ENCODE results near the gene MCM8. TPM values are rescaled to one million over a fixed set of nuclear protein-coding genes. Genes with fewer than 3 reads are reported as not detected.

Gene MCM8
- total RNA-seq, 1 donor from 2014 or later: 4.7 TPM

DNA sequence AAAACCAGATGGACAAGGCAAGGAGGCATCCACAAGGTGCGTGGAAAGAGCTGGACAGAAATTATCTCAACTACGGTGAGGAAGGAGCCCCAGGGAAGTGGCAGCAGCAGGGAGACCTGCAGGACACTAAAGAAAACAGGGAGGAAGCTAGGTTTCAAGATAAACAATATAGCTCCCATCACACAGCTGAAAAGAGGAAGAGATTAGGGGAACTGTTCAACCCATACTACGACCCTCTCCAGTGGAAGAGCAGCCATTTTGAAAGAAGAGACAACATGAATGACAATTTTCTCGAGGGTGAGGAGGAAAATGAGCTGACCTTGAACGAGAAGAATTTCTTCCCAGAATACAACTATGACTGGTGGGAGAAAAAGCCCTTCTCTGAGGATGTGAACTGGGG lies 27.0 kb upstream of the MCM8 start:
- no peaks in the 10 kb centered on the region for H3K27me3 ChIP-seq (ENCODE audit: control insufficient read depth in 3 of 3, insufficient read depth in 3 of 3, low read length in 3 of 3)
- no peaks in the 10 kb centered on the region for H3K9me3 ChIP-seq (ENCODE audit: control insufficient read depth in 3 of 3, low read length in 3 of 3)
- H3K27ac ChIP-seq (ENCODE audit: low read depth, low read length): no peak overlapping the region
- no peaks in the 10 kb centered on the region for H3K36me3 ChIP-seq (ENCODE audit: control insufficient read depth in 3 of 3, insufficient read depth in 3 of 3, low read length in 3 of 3)
- no peak overlapping the region for H3K9ac ChIP-seq (ENCODE audit: low read depth in 1 of 3, low read length in 3 of 3)
- no peaks in the 10 kb centered on the region for H3K4me1 ChIP-seq (ENCODE audit: control insufficient read depth in 3 of 3, insufficient read depth in 3 of 3, low read length in 3 of 3)
- no peak overlapping the region for H3K4me3 ChIP-seq (ENCODE audit: low read length in 3 of 3)

GRCh38 chr20:5925551-5925950 lies 24.9 kb upstream of the MCM8 start:
- no peaks in the 10 kb centered on the region for H3K36me3 ChIP-seq (ENCODE audit: control insufficient read depth in 3 of 3, insufficient read depth in 3 of 3, low read length in 3 of 3)
- no peaks in the 10 kb centered on the region for H3K4me1 ChIP-seq (ENCODE audit: control insufficient read depth in 3 of 3, insufficient read depth in 3 of 3, low read length in 3 of 3)
- no peak overlapping the region for H3K27ac ChIP-seq (ENCODE audit: low read depth, low read length)
- no peak overlapping the region for H3K4me3 ChIP-seq (ENCODE audit: low read length in 3 of 3)
- peaks cover 0 to 3% (median 0%) of the 10 kb centered on the region in 3 donors for H3K27me3 ChIP-seq (ENCODE audit: control insufficient read depth in 3 of 3, insufficient read depth in 3 of 3, low read length in 3 of 3)
- no peak overlapping the region for H3K9ac ChIP-seq (ENCODE audit: low read depth in 1 of 3, low read length in 3 of 3)
- no peaks in the 10 kb centered on the region for H3K9me3 ChIP-seq (ENCODE audit: control insufficient read depth in 3 of 3, low read length in 3 of 3)

- peaks cover 0 to 3% (median 0%) of the 10 kb centered on the region in 3 donors for H3K27me3 ChIP-seq (ENCODE audit: control insufficient read depth in 3 of 3, insufficient read depth in 3 of 3, low read length in 3 of 3)
- H3K9ac ChIP-seq (ENCODE audit: low read depth in 1 of 3, low read length in 3 of 3): no peak overlapping the region
- no peak overlapping the region for H3K27ac ChIP-seq (ENCODE audit: low read depth, low read length)
- H3K4me3 ChIP-seq (ENCODE audit: low read length in 3 of 3): no peak overlapping the region
- no peaks in the 10 kb centered on the region for H3K9me3 ChIP-seq (ENCODE audit: control insufficient read depth in 3 of 3, low read length in 3 of 3)
- H3K4me1 ChIP-seq (ENCODE audit: control insufficient read depth in 3 of 3, insufficient read depth in 3 of 3, low read length in 3 of 3): peaks cover 0 to 2% (median 0%) of the 10 kb centered on the region in 3 donors
- H3K36me3 ChIP-seq (ENCODE audit: control insufficient read depth in 3 of 3, insufficient read depth in 3 of 3, low read length in 3 of 3): no peaks in the 10 kb centered on the region
Measured at GRCh38 chr20:5927749-5928462, 22.5 kb upstream of the MCM8 start.

DNA sequence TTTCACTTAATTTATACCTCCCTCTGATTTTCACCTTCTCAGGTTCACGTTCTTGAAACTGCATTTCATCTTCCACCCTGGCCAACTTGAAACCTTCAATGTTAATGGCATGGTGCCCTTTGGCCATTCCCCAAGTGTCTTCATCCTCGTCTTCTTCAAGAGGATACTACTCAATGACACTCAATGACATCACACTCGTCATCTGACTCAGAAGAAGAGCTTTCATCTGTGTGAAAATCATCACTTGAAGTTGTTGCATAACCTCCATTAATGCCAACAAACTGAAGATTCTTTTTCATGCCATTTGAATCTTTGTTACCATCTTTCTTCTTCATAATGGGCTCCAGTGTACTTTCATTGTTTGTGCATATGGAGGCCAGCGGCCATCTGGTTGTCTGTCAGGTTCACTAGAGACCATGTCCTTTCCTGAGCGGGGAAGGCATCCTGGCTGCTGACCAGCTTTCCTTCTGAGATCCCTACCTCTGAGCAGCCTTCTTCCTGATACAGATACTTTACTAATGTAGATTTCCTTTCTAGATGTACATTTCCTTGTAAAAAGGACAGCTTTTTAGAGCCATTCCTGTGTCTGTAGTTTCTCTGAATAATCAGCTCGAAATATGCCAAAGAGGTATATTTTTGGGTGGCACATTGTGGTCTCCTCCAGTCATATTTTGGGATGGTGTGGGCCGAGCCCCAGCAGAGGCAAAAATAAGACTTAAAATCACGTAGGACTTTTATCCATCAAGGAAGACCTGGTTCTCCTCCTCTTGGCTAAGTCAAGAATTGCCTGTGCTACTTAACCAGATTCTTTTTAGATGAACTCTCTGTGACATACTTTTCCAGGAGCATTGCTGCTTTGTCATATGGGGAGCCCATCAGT lies 21.4 kb upstream of the MCM8 start:
- Histone ChIP-seq H3K4me3 (ENCODE audit: low read length in 3 of 3) (no peak overlapping the region), H3K36me3 (ENCODE audit: control insufficient read depth in 3 of 3, insufficient read depth in 3 of 3, low read length in 3 of 3) (no peaks in the 10 kb centered on the region), H3K27me3 (ENCODE audit: control insufficient read depth in 3 of 3, insufficient read depth in 3 of 3, low read length in 3 of 3) (peaks cover 0 to 3% (median 0%) of the 10 kb centered on the region in 3 donors), H3K4me1 (ENCODE audit: control insufficient read depth in 3 of 3, insufficient read depth in 3 of 3, low read length in 3 of 3) (peaks cover 0 to 4% (median 0%) of the 10 kb centered on the region in 3 donors), H3K9me3 (ENCODE audit: control insufficient read depth in 3 of 3, low read length in 3 of 3) (no peaks in the 10 kb centered on the region), H3K27ac (ENCODE audit: low read depth, low read length) (no peak overlapping the region), H3K9ac (ENCODE audit: low read depth in 1 of 3, low read length in 3 of 3) (no peak overlapping the region)

GRCh38 chr20:5931411-5931810 lies 19.0 kb upstream of the MCM8 start:
- Histone ChIP-seq H3K36me3 (ENCODE audit: control insufficient read depth in 3 of 3, insufficient read depth in 3 of 3, low read length in 3 of 3) (no peaks in the 10 kb centered on the region), H3K4me3 (ENCODE audit: low read length in 3 of 3) (no peak overlapping the region), H3K27ac (ENCODE audit: low read depth, low read length) (no peak overlapping the region), H3K9me3 (ENCODE audit: control insufficient read depth in 3 of 3, low read length in 3 of 3) (no peaks in the 10 kb centered on the region), H3K9ac (ENCODE audit: low read depth in 1 of 3, low read length in 3 of 3) (no peak overlapping the region), H3K4me1 (ENCODE audit: control insufficient read depth in 3 of 3, insufficient read depth in 3 of 3, low read length in 3 of 3) (peaks cover 0 to 4% (median 0%) of the 10 kb centered on the region in 3 donors), H3K27me3 (ENCODE audit: control insufficient read depth in 3 of 3, insufficient read depth in 3 of 3, low read length in 3 of 3) (peaks cover 0 to 3% (median 0%) of the 10 kb centered on the region in 3 donors)

GRCh38 chr20:5932796-5933195 lies 17.7 kb upstream of the MCM8 start:
- peaks cover 0 to 3% (median 0%) of the 10 kb centered on the region in 3 donors for H3K27me3 ChIP-seq (ENCODE audit: control insufficient read depth in 3 of 3, insufficient read depth in 3 of 3, low read length in 3 of 3)
- H3K36me3 ChIP-seq (ENCODE audit: control insufficient read depth in 3 of 3, insufficient read depth in 3 of 3, low read length in 3 of 3): peaks cover 0 to 4% (median 0%) of the 10 kb centered on the region in 3 donors

GRCh38 chr20:5933802-5934436 lies 16.5 kb upstream of the MCM8 start:
- Histone ChIP-seq H3K27me3 (ENCODE audit: control insufficient read depth in 3 of 3, insufficient read depth in 3 of 3, low read length in 3 of 3) (peaks cover 0 to 3% (median 0%) of the 10 kb centered on the region in 3 donors), H3K9ac (ENCODE audit: low read depth in 1 of 3, low read length in 3 of 3) (no peak overlapping the region), H3K27ac (ENCODE audit: low read depth, low read length) (no peak overlapping the region), H3K9me3 (ENCODE audit: control insufficient read depth in 3 of 3, low read length in 3 of 3) (no peaks in the 10 kb centered on the region), H3K4me1 (ENCODE audit: control insufficient read depth in 3 of 3, insufficient read depth in 3 of 3, low read length in 3 of 3) (peaks cover 0 to 4% (median 0%) of the 10 kb centered on the region in 3 donors), H3K36me3 (ENCODE audit: control insufficient read depth in 3 of 3, insufficient read depth in 3 of 3, low read length in 3 of 3) (peaks cover 2 to 15% (median 11%) of the 10 kb centered on the region in 3 donors), H3K4me3 (ENCODE audit: low read length in 3 of 3) (no peak overlapping the region)

More at GRCh38 chr20:5932796-5933195, 17.7 kb upstream of the MCM8 start:
- Histone ChIP-seq H3K4me1 (ENCODE audit: control insufficient read depth in 3 of 3, insufficient read depth in 3 of 3, low read length in 3 of 3) (peaks cover 0 to 4% (median 0%) of the 10 kb centered on the region in 3 donors), H3K9ac (ENCODE audit: low read depth in 1 of 3, low read length in 3 of 3) (no peak overlapping the region), H3K4me3 (ENCODE audit: low read length in 3 of 3) (no peak overlapping the region), H3K9me3 (ENCODE audit: control insufficient read depth in 3 of 3, low read length in 3 of 3) (no peaks in the 10 kb centered on the region), H3K27ac (ENCODE audit: low read depth, low read length) (no peak overlapping the region)

- peaks cover 0 to 4% (median 0%) of the 10 kb centered on the region in 3 donors for H3K4me1 ChIP-seq (ENCODE audit: control insufficient read depth in 3 of 3, insufficient read depth in 3 of 3, low read length in 3 of 3)
- no peak overlapping the region for H3K27ac ChIP-seq (ENCODE audit: low read depth, low read length)
- no peak overlapping the region for H3K9ac ChIP-seq (ENCODE audit: low read depth in 1 of 3, low read length in 3 of 3)
- H3K4me3 ChIP-seq (ENCODE audit: low read length in 3 of 3): no peak overlapping the region
- H3K36me3 ChIP-seq (ENCODE audit: control insufficient read depth in 3 of 3, insufficient read depth in 3 of 3, low read length in 3 of 3): peaks cover 12 to 25% (median 21%) of the 10 kb centered on the region in 3 donors
- no peaks in the 10 kb centered on the region for H3K27me3 ChIP-seq (ENCODE audit: control insufficient read depth in 3 of 3, insufficient read depth in 3 of 3, low read length in 3 of 3)
- no peaks in the 10 kb centered on the region for H3K9me3 ChIP-seq (ENCODE audit: control insufficient read depth in 3 of 3, low read length in 3 of 3)
Measured at GRCh38 chr20:5935384-5935783, 15.1 kb upstream of the MCM8 start.

GRCh38 chr20:5936238-5936637 lies 14.2 kb upstream of the MCM8 start:
- Histone ChIP-seq H3K9me3 (ENCODE audit: control insufficient read depth in 3 of 3, low read length in 3 of 3) (no peaks in the 10 kb centered on the region), H3K4me1 (ENCODE audit: control insufficient read depth in 3 of 3, insufficient read depth in 3 of 3, low read length in 3 of 3) (peaks cover 0 to 4% (median 0%) of the 10 kb centered on the region in 3 donors), H3K4me3 (ENCODE audit: low read length in 3 of 3) (no peak overlapping the region), H3K27ac (ENCODE audit: low read depth, low read length) (no peak overlapping the region), H3K9ac (ENCODE audit: low read depth in 1 of 3, low read length in 3 of 3) (no peak overlapping the region), H3K27me3 (ENCODE audit: control insufficient read depth in 3 of 3, insufficient read depth in 3 of 3, low read length in 3 of 3) (no peaks in the 10 kb centered on the region), H3K36me3 (ENCODE audit: control insufficient read depth in 3 of 3, insufficient read depth in 3 of 3, low read length in 3 of 3) (peaks cover 19 to 33% (median 27%) of the 10 kb centered on the region in 3 donors)
